Stomach (tissue), 4 donors: ENCODE data around the gene AK4.

Experiments
- EP300 ChIP-seq: sonication (generic); formaldehyde crosslinking; IDR thresholded peaks from one replicate; pipeline ENCODE4 v1.6.1; 2017; ENCODE audit warnings: antibody characterized with exemption
- POLR2AphosphoS5 ChIP-seq, 3 donors: sonication (generic); formaldehyde crosslinking; IDR thresholded peaks; one replicate each; pipeline ENCODE4 v1.6.1; 2016; ENCODE audit warnings: antibody characterized with exemption in 3 of 3
- TF ChIP-seq, protein P1 (sequence below), 7 experiments: fragments of 450-650 bp in 4 of 7; fragments of 200-600 bp in 3 of 7; sonication (generic) in 3 of 7; IDR thresholded peaks; one replicate each; pipeline ENCODE4 v1.5.1; 2016 to 2019; ENCODE audit warnings: antibody characterized with exemption in 7 of 7, control low read depth in 2 of 7, mild to moderate bottlenecking in 1 of 7

DNA sequence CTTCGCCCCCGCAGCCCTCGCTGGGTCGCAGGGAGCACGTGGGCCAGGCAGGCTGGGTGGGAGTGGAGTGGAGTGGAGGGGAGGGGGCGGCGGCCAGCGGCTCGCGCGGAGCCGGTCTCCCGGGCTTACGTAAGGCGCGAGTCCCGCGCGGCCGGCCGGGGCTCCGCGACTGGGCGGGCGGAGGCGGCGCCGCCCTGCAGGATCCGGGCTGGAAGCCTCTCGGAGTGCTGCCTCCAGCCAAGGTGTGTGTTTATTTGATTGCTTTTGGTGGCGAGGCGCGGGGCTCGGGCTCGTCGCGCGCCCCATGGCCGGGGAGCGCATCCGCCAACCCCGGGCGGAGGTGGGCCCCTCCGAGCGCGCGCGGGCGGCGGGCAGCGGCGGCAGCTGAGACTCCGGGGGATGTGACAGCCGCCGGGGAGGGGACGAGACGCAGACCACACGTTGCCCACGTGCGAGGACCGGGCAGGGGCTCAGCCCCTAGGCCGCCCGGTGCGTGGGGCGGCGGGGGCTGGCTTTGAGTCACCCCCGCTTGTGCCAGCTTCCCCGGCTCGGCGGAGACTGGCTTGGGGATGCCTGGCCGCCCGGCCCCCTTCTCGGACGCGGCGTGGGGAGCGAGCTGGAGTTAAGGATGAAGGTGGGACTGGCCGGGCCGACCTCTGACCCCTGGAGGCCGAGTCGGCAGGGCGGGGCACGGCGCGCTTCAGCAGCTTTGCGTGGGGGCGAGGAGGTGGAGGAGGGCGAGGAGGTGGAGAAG is 402 bp upstream of the AK4 start:
- TF ChIP-seq EP300: no peak
- peak in 2 of 3 donors; percentile 19 to 25 for TF ChIP-seq POLR2AphosphoS5 (IDR thresholded peaks at IDR 0.05)
- TF ChIP-seq, protein P1, sequence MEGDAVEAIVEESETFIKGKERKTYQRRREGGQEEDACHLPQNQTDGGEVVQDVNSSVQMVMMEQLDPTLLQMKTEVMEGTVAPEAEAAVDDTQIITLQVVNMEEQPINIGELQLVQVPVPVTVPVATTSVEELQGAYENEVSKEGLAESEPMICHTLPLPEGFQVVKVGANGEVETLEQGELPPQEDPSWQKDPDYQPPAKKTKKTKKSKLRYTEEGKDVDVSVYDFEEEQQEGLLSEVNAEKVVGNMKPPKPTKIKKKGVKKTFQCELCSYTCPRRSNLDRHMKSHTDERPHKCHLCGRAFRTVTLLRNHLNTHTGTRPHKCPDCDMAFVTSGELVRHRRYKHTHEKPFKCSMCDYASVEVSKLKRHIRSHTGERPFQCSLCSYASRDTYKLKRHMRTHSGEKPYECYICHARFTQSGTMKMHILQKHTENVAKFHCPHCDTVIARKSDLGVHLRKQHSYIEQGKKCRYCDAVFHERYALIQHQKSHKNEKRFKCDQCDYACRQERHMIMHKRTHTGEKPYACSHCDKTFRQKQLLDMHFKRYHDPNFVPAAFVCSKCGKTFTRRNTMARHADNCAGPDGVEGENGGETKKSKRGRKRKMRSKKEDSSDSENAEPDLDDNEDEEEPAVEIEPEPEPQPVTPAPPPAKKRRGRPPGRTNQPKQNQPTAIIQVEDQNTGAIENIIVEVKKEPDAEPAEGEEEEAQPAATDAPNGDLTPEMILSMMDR (IDR thresholded peaks at IDR 0.05): no peak
